GM20000 (cell line): ENCODE measurements around the gene MAP2K3.

Experiments
- DNase-seq: peaks from one replicate; pipeline ENCODE4 v3.0.0; 2012; ENCODE audit warnings: low spot score
- CTCF ChIP-seq: IDR thresholded peaks from 2 replicates; pipeline ENCODE4 v1.5.1; 2012; ENCODE audit warnings: mild to moderate bottlenecking, control low read depth; ENCODE audit errors: extremely low read depth, missing control alignments

Gene MAP2K3

GRCh38 chr17:21295036-21295952 lies 10.8 kb downstream of the MAP2K3 start:
- DNase-seq, result no peak
- no peak for TF ChIP-seq CTCF

GRCh38 chr17:21296097-21297025 lies 11.8 kb downstream of the MAP2K3 start:
- TF ChIP-seq CTCF, result no peak
- DNase-seq, result no peak

- TF ChIP-seq CTCF, result no peak
- no peak for DNase-seq
Measured at GRCh38 chr17:21297026-21297520, 12.6 kb downstream of the MAP2K3 start.

- no peak for TF ChIP-seq CTCF
- no peak for DNase-seq
Measured at GRCh38 chr17:21297597-21297996, 13.1 kb downstream of the MAP2K3 start.

GRCh38 chr17:21298056-21298982 lies 13.8 kb downstream of the MAP2K3 start:
- no peak for DNase-seq
- TF ChIP-seq CTCF, result no peak

- no peak for DNase-seq
- TF ChIP-seq CTCF, result no peak
Measured at GRCh38 chr17:21298983-21299519, 14.5 kb downstream of the MAP2K3 start.
